ENCODE data around the gene SLC48A1. TPM values are rescaled to one million over a fixed set of nuclear protein-coding genes. Genes with fewer than 3 reads are reported as not detected.
A peak's percentile ranks its signal among the peaks of the same experiment; 100 is the strongest.

SLC48A1 gene
- total RNA-seq, 4 donors from 2014 or later = 19.9 to 76.7 (median 23.1) TPM

GRCh38 chr12:47795121-47795813 lies 22.2 kb downstream of the SLC48A1 start:
- intact Hi-C loops (cut with DNase I; ENCODE audit: low total_unique reads) (no loop called here), in situ Hi-C loops (cut with MboI; ENCODE audit: low pct_ligation_motif_present in 1 of 4, low pct_unique_long_range_greater_than_20kb in 1 of 4, low sequenced_read_pairs in 3 of 4) (no loop called here)
- no peaks in the 10 kb centered on the region for H3K9me3 ChIP-seq
- peaks cover 9 to 14% (median 12%) of the 10 kb centered on the region in 4 donors for H3K4me1 ChIP-seq
- H3K36me3 ChIP-seq = peaks cover 0 to 29% (median 11%) of the 10 kb centered on the region in 4 donors
- no peak for DNase-seq
- TF ChIP-seq, protein P1, sequence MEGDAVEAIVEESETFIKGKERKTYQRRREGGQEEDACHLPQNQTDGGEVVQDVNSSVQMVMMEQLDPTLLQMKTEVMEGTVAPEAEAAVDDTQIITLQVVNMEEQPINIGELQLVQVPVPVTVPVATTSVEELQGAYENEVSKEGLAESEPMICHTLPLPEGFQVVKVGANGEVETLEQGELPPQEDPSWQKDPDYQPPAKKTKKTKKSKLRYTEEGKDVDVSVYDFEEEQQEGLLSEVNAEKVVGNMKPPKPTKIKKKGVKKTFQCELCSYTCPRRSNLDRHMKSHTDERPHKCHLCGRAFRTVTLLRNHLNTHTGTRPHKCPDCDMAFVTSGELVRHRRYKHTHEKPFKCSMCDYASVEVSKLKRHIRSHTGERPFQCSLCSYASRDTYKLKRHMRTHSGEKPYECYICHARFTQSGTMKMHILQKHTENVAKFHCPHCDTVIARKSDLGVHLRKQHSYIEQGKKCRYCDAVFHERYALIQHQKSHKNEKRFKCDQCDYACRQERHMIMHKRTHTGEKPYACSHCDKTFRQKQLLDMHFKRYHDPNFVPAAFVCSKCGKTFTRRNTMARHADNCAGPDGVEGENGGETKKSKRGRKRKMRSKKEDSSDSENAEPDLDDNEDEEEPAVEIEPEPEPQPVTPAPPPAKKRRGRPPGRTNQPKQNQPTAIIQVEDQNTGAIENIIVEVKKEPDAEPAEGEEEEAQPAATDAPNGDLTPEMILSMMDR (IDR thresholded peaks at IDR 0.05) = no peak
- TF ChIP-seq POLR2A (IDR thresholded peaks at IDR 0.05) (no peak), POLR2AphosphoS5 (IDR thresholded peaks at IDR 0.05) (no peak)
- H3K27ac ChIP-seq = no peak overlapping the region
- H3K27me3 ChIP-seq = no peaks in the 10 kb centered on the region
- no peak overlapping the region for H3K4me3 ChIP-seq
- WGBS, 2 donors (ENCODE audit: low coverage in 1 of 2) = 93 to 98% methylated on average over 9 to 21 of the region's 21 CpGs

DNA sequence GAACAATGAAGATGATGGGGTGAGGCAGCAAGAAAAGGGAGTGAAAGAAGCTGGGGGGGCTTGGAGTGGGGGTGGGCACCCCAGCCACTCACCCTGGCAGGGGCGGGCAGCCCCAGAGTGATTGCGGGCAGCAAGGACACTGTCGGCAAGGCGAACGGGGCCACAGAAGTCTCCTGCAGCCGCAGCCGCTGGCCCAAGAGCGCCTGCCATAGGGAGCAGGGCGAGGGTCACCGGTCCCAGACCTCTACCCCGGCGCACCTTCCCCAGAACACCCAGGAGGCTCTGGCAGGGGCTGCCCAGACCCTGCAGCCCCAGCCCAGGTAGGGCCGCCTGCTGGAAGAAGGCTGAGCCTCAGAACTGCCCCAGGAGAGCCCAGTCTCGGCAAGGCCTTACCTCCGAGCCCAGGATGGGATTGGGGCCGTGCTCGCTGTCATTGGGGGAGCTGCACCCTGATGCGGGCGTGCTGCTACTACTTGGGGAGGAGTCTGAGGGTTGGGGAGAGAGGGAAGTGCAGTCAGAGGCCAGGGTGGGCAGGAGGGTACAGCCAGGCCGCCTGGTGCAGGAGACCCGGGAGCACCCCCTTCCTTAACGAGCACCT lies 22.9 kb downstream of the SLC48A1 start:
- 94 to 97% methylated on average over 5 to 21 of the region's 22 CpGs for WGBS, 2 donors (ENCODE audit: low coverage in 1 of 2)
- Histone ChIP-seq H3K4me3 (no peak overlapping the region), H3K9me3 (no peaks in the 10 kb centered on the region), H3K36me3 (peaks cover 0 to 27% (median 10%) of the 10 kb centered on the region in 4 donors), H3K27ac (no peak overlapping the region), H3K4me1 (peaks cover 14 to 19% (median 17%) of the 10 kb centered on the region in 4 donors), H3K27me3 (no peaks in the 10 kb centered on the region)
- in situ Hi-C loops (cut with MboI; ENCODE audit: low pct_ligation_motif_present in 1 of 4, low pct_unique_long_range_greater_than_20kb in 1 of 4, low sequenced_read_pairs in 3 of 4) = no loop called here
- intact Hi-C loops (cut with DNase I; ENCODE audit: low total_unique reads) = no loop called here
- TF ChIP-seq POLR2A (IDR thresholded peaks at IDR 0.05) (no peak), POLR2AphosphoS5 (IDR thresholded peaks at IDR 0.05) (no peak), EP300 (IDR thresholded peaks at IDR 0.05; ENCODE audit: low read depth) (no peak)
- TF ChIP-seq, protein P1 (IDR thresholded peaks at IDR 0.05) = no peak
- no peak for DNase-seq

GRCh38 chr12:47797441-47797840 lies 24.4 kb downstream of the SLC48A1 start:
- H3K4me1 ChIP-seq = peaks cover 29 to 34% (median 32%) of the 10 kb centered on the region in 4 donors

DNA sequence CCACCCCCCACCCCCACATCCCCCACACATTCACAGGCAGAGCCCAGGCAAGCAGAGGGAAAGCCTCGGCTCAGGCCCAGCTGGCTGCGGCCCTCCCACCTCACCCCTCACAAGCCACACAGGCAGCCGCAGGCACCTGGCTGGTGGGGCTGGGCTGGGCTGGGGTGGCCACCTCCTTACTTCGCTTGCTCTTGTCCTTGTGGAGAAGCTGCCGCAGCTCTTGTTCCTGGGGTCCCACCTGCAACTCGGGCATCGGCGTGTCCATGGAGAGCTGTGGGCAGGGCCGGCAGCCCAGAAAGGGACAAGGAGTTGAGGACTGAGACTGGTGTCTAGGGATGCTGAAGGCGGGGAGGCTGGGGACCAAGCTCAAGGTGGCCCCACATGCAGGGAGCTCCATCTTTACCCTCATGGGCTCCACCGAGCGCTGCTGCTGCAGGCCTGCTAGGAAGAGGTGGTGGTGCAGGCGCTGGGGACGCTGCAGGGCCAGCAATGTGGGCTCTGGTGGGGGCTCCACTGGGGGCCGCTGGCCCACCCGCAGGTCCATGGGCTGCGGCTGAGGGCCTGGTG lies 25.4 kb downstream of the SLC48A1 start:
- no peaks in the 10 kb centered on the region for H3K27me3 ChIP-seq
- peak overlapping the region in 1 of 4 donors; percentile 45 for H3K27ac ChIP-seq
- intact Hi-C loops (cut with DNase I; ENCODE audit: low total_unique reads) (no loop called here), in situ Hi-C loops (cut with MboI; ENCODE audit: low pct_ligation_motif_present in 1 of 4, low pct_unique_long_range_greater_than_20kb in 1 of 4, low sequenced_read_pairs in 3 of 4) (no loop called here)
- H3K4me3 ChIP-seq = no peak overlapping the region
- H3K4me1 ChIP-seq = peaks cover 39 to 44% (median 41%) of the 10 kb centered on the region in 4 donors
- H3K36me3 ChIP-seq = peaks cover 0 to 21% (median 6%) of the 10 kb centered on the region in 4 donors
- 86 to 92% methylated on average over 4 to 15 of the region's 17 CpGs for whole genome bisulfite sequencing, 2 donors (ENCODE audit: low coverage in 1 of 2)
- TF ChIP-seq, protein P1 (IDR thresholded peaks at IDR 0.05) = no peak
- TF ChIP-seq POLR2A (IDR thresholded peaks at IDR 0.05) (no peak), POLR2AphosphoS5 (IDR thresholded peaks at IDR 0.05) (no peak), EP300 (IDR thresholded peaks at IDR 0.05; ENCODE audit: low read depth) (no peak)
- H3K9me3 ChIP-seq = no peaks in the 10 kb centered on the region
- no peak for DNase-seq

More at GRCh38 chr12:47797441-47797840, 24.4 kb downstream of the SLC48A1 start:
- DNase-seq = peak; percentile 44
- no peak overlapping the region for H3K4me3 ChIP-seq
- TF ChIP-seq POLR2A (IDR thresholded peaks at IDR 0.05) = no peak
- no peak for TF ChIP-seq POLR2AphosphoS5 (IDR thresholded peaks at IDR 0.05)
- TF ChIP-seq, protein P1 (IDR thresholded peaks at IDR 0.05) = peak in 4 of 5 experiments; percentile 28 to 38 (median 32)
- TF ChIP-seq EP300 (IDR thresholded peaks at IDR 0.05; ENCODE audit: low read depth) = no peak
- H3K27me3 ChIP-seq = no peaks in the 10 kb centered on the region
- 83 to 84% methylated on average over 1 to 10 of the region's 10 CpGs for WGBS, 2 donors (ENCODE audit: low coverage in 1 of 2)
- in situ Hi-C loops (cut with MboI; ENCODE audit: low pct_ligation_motif_present in 1 of 4, low pct_unique_long_range_greater_than_20kb in 1 of 4, low sequenced_read_pairs in 3 of 4) = no loop called here
- H3K36me3 ChIP-seq = peaks cover 0 to 21% (median 6%) of the 10 kb centered on the region in 4 donors
- intact Hi-C loops (cut with DNase I; ENCODE audit: low total_unique reads) = no loop called here
- H3K27ac ChIP-seq = no peak overlapping the region
- no peaks in the 10 kb centered on the region for H3K9me3 ChIP-seq
